H9 (cell line): Measurements from ENCODE around the gene SCYL3. TPM values are rescaled to one million over a fixed set of nuclear protein-coding genes. Genes with fewer than 3 reads are reported as not detected.

Source experiments
- DNase-seq: peaks from one replicate; pipeline ENCODE4 v3.0.0-alpha.2; 2017
- H2AFZ ChIP-seq: one replicate; pipeline ENCODE4 v1.6.1; 2013; ENCODE audit warnings: mild to moderate bottlenecking, low read length, control low read depth, moderate library complexity
- H2AK5ac ChIP-seq: 2 replicates; pipeline ENCODE4 v1.6.1; 2013; ENCODE audit warnings: low read length, control low read depth, mixed read lengths; ENCODE audit not compliant: insufficient read length
- H2BK120ac ChIP-seq: one replicate; pipeline ENCODE4 v1.6.1; 2013; ENCODE audit warnings: low read depth, mild to moderate bottlenecking, low read length, control low read depth, inconsistent platforms; ENCODE audit not compliant: poor library complexity, severe bottlenecking
- H2BK12ac ChIP-seq: 2 replicates; pipeline ENCODE4 v1.6.1; 2013; ENCODE audit warnings: low read length, control low read depth, mixed read lengths, low read depth; ENCODE audit not compliant: insufficient read length
- H2BK15ac ChIP-seq: 2 replicates; pipeline ENCODE4 v1.6.1; 2013; ENCODE audit warnings: low read depth, low read length, control low read depth
- H2BK20ac ChIP-seq: one replicate; pipeline ENCODE4 v1.6.1; 2013; ENCODE audit warnings: low read depth, mild to moderate bottlenecking, low read length, control low read depth, inconsistent platforms; ENCODE audit not compliant: poor library complexity, severe bottlenecking
- H2BK5ac ChIP-seq: 2 replicates; pipeline ENCODE4 v1.6.1; 2013; ENCODE audit warnings: low read length, control low read depth, mixed read lengths; ENCODE audit not compliant: insufficient read length
- H3K14ac ChIP-seq: 2 replicates; pipeline ENCODE4 v1.6.1; 2013; ENCODE audit warnings: low read length, control low read depth; ENCODE audit not compliant: insufficient read depth
- H3K18ac ChIP-seq: 2 replicates; pipeline ENCODE4 v1.6.1; 2013; ENCODE audit warnings: low read depth, mild to moderate bottlenecking, mixed read lengths, low read length, control low read depth; ENCODE audit not compliant: insufficient read length
- H3K23ac ChIP-seq: 2 replicates; pipeline ENCODE4 v1.6.1; 2013; ENCODE audit warnings: low read length, control low read depth, mixed read lengths, low read depth; ENCODE audit not compliant: insufficient read length
- H3K23me2 ChIP-seq: 2 replicates; pipeline ENCODE4 v1.6.1; 2013; ENCODE audit warnings: low read depth, mild to moderate bottlenecking, mixed read lengths, low read length, control low read depth; ENCODE audit not compliant: insufficient read length, poor library complexity, severe bottlenecking
- H3K27ac ChIP-seq: 2 replicates; pipeline ENCODE4 v1.5.1; 2013; ENCODE audit warnings: low read length, control low read depth, mixed read lengths, low read depth; ENCODE audit not compliant: insufficient read length
- H3K27me3 ChIP-seq: 2 replicates; pipeline ENCODE4 v1.6.1; 2013; ENCODE audit warnings: low read length, control low read depth, inconsistent platforms; ENCODE audit not compliant: insufficient read depth
- H3K4ac ChIP-seq: 2 replicates; pipeline ENCODE4 v1.6.1; 2013; ENCODE audit warnings: low read depth, mild to moderate bottlenecking, control low read depth, inconsistent platforms, low read length, moderate library complexity
- H3K4me1 ChIP-seq: 2 replicates; pipeline ENCODE4 v1.6.1; 2013; ENCODE audit warnings: low read length, control low read depth, inconsistent platforms; ENCODE audit not compliant: insufficient read depth
- H3K4me2 ChIP-seq: 2 replicates; pipeline ENCODE4 v1.6.1; 2013; ENCODE audit warnings: low read length, control low read depth, mixed read lengths; ENCODE audit not compliant: insufficient read length, insufficient read depth
- H3K56ac ChIP-seq: 2 replicates; pipeline ENCODE4 v1.6.1; 2013; ENCODE audit warnings: low read depth, mild to moderate bottlenecking, mixed read lengths, low read length, control low read depth; ENCODE audit not compliant: insufficient read length
- H3K79me1 ChIP-seq: 2 replicates; pipeline ENCODE4 v1.6.1; 2013; ENCODE audit warnings: low read depth, mild to moderate bottlenecking, moderate library complexity, low read length, control low read depth, inconsistent platforms; ENCODE audit not compliant: insufficient read depth, poor library complexity, severe bottlenecking
- H3K79me2 ChIP-seq: 2 replicates; pipeline ENCODE4 v1.6.1; 2013; ENCODE audit warnings: low read length, control low read depth, inconsistent platforms; ENCODE audit not compliant: insufficient read depth
- H3K9ac ChIP-seq: 2 replicates; pipeline ENCODE4 v1.6.1; 2013; ENCODE audit warnings: low read length, control low read depth, mixed read lengths; ENCODE audit not compliant: insufficient read length; ENCODE audit errors: extremely low read depth
- H3K9me3 ChIP-seq: one replicate; pipeline ENCODE4 v1.6.1; 2013; ENCODE audit warnings: low read depth, low read length, inconsistent platforms; ENCODE audit not compliant: control insufficient read depth
- H3T11ph ChIP-seq: one replicate; pipeline ENCODE4 v1.6.1; 2013; ENCODE audit warnings: mild to moderate bottlenecking, low read length, control low read depth, inconsistent platforms
- H4K20me1 ChIP-seq: one replicate; pipeline ENCODE4 v1.6.1; 2013; ENCODE audit not compliant: control insufficient read depth, insufficient read length, insufficient read depth
- H4K5ac ChIP-seq: 2 replicates; pipeline ENCODE4 v1.6.1; 2013; ENCODE audit warnings: low read depth, mild to moderate bottlenecking, mixed read lengths, low read length, control low read depth; ENCODE audit not compliant: insufficient read length
- H4K8ac ChIP-seq: replicated peaks from 2 replicates; pipeline ENCODE4 v1.6.1; 2013; ENCODE audit warnings: low read length, control low read depth, mixed read lengths, low read depth; ENCODE audit not compliant: insufficient read length
- H4K91ac ChIP-seq: 2 replicates; pipeline ENCODE4 v1.6.1; 2013; ENCODE audit warnings: low read depth, mild to moderate bottlenecking, moderate library complexity, mixed read lengths, low read length, control low read depth; ENCODE audit not compliant: insufficient read length
- H3K27ac Mint-ChIP-seq, 3 experiments: 2 replicates in 2 of 3; 3 replicates in 1 of 3; pipeline ENCODE4 v1.8.0; 2020 to 2021; ENCODE audit warnings: mixed read lengths in 3 of 3, mild to moderate bottlenecking in 1 of 3, moderate library complexity in 1 of 3
- H3K27me3 Mint-ChIP-seq: 2 replicates; pipeline ENCODE4 v1.8.0; 2021; ENCODE audit warnings: low read depth, mild to moderate bottlenecking, moderate library complexity, mixed read lengths
- H3K36me3 Mint-ChIP-seq, 3 experiments: 2 replicates in 2 of 3; 3 replicates in 1 of 3; pipeline ENCODE4 v1.8.0; 2020 to 2021; ENCODE audit warnings: low read depth in 3 of 3, mixed read lengths in 3 of 3; ENCODE audit not compliant: insufficient read depth in 1 of 3
- H3K4me1 Mint-ChIP-seq, 2 experiments: 2 replicates each; pipeline ENCODE4 v1.8.0; 2020; ENCODE audit warnings: mixed read lengths in 2 of 2
- H3K4me3 Mint-ChIP-seq, 2 experiments: 2 replicates in 1 of 2; 3 replicates in 1 of 2; pipeline ENCODE4 v1.8.0; 2020 to 2021; ENCODE audit warnings: mild to moderate bottlenecking in 2 of 2, mixed read lengths in 2 of 2, moderate library complexity in 1 of 2
- H3K9me3 Mint-ChIP-seq, 2 experiments: 2 replicates in 1 of 2; 3 replicates in 1 of 2; pipeline ENCODE4 v1.8.0; 2020; ENCODE audit warnings: mild to moderate bottlenecking in 2 of 2, mixed read lengths in 2 of 2, moderate library complexity in 1 of 2
- WGBS: extraction: QIAGEN DNeasy Blood & Tissue Kit; methylation state at CpG from one replicate; pipeline ENCODE4 v1.1.7; 2013; ENCODE audit warnings: missing lambda C conversion rate, low lambda C conversion rate, mixed read lengths; ENCODE audit not compliant: insufficient read length; ENCODE audit errors: extremely low coverage; 5-methylcytosine and 5-hydroxymethylcytosine counted together
- total RNA-seq: library from RNA; stranded (reverse); gene quantifications from 2 replicates; pipeline ENCODE4 v1.2.1, GENCODE V29; 2021
- TF ChIP-seq, protein P1 (sequence below): fragments of 200-600 bp; sonication (generic); conservative IDR thresholded peaks from 3 replicates; pipeline ENCODE4 v1.8.0; 2021; ENCODE audit warnings: antibody characterized with exemption, mild to moderate bottlenecking

SCYL3 gene
- total RNA-seq, 1 experiment from 2014 or later: 3.9 TPM

DNA sequence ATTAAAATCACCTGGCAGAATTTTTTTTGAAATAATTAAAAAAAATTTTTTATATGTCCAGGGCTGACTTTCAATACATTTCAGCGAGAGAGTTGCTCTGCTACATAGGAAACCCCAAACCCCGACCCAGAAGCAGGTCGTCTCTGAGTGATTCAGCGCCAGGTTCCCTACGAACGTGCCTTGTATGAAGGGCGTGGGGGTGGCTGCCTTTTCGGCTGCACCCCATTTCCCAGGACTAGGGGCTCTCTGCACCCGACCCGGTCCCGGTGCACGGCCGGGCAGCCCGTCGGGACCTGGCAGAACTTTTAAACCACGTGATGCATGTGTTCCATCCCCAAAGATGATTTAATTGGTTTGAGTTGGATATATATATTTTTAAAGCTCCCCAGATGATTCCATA, 15.8 kb upstream of the SCYL3 start:
- 0 out of 7 replicates have a peak overlapping the region, but pooled peaks of 1 of the 3 experiments have one; percentile 14 for H3K27ac Mint-ChIP-seq
- H3T11ph ChIP-seq: no peak overlapping the region
- H3K23ac ChIP-seq: no peak overlapping the region
- H4K20me1 ChIP-seq: no peaks in the 10 kb centered on the region
- no peaks in the 10 kb centered on the region for H3K79me1 ChIP-seq
- WGBS: no CpG with 5 or more reads among the region's 16 CpGs
- H2BK120ac ChIP-seq: no peak overlapping the region
- H3K23me2 ChIP-seq: no peaks in the 10 kb centered on the region
- no peak overlapping the region for H2BK20ac ChIP-seq
- H3K4me1 Mint-ChIP-seq: no peaks in the 10 kb centered on the region
- H3K27me3 Mint-ChIP-seq: peaks cover 1% of the 10 kb centered on the region; the same call in 1 of the 2 replicates
- H3K9ac ChIP-seq: no peak overlapping the region
- no peak overlapping the region for H4K8ac ChIP-seq
- no peaks in the 10 kb centered on the region for H3K4me1 ChIP-seq
- H3K4me2 ChIP-seq: no peak overlapping the region
- no peak overlapping the region for H3K4me3 Mint-ChIP-seq
- H4K5ac ChIP-seq: no peak overlapping the region
- DNase-seq: no peak
- H3K27me3 ChIP-seq: no peaks in the 10 kb centered on the region
- H3K27ac ChIP-seq: no peak overlapping the region
- H3K14ac ChIP-seq: no peak overlapping the region
- no peak overlapping the region for H3K4ac ChIP-seq
- no peak overlapping the region for H4K91ac ChIP-seq
- TF ChIP-seq, protein P1, sequence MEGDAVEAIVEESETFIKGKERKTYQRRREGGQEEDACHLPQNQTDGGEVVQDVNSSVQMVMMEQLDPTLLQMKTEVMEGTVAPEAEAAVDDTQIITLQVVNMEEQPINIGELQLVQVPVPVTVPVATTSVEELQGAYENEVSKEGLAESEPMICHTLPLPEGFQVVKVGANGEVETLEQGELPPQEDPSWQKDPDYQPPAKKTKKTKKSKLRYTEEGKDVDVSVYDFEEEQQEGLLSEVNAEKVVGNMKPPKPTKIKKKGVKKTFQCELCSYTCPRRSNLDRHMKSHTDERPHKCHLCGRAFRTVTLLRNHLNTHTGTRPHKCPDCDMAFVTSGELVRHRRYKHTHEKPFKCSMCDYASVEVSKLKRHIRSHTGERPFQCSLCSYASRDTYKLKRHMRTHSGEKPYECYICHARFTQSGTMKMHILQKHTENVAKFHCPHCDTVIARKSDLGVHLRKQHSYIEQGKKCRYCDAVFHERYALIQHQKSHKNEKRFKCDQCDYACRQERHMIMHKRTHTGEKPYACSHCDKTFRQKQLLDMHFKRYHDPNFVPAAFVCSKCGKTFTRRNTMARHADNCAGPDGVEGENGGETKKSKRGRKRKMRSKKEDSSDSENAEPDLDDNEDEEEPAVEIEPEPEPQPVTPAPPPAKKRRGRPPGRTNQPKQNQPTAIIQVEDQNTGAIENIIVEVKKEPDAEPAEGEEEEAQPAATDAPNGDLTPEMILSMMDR: no peak
- no peaks in the 10 kb centered on the region for H3K36me3 Mint-ChIP-seq
- H2AFZ ChIP-seq: no peak overlapping the region
- H3K9me3 Mint-ChIP-seq: peaks cover 0 to 2% of the 10 kb centered on the region in 2 experiments; a peak in 2 of 5 replicates
- no peak overlapping the region for H3K56ac ChIP-seq
- no peaks in the 10 kb centered on the region for H3K79me2 ChIP-seq
- H3K9me3 ChIP-seq: no peaks in the 10 kb centered on the region
- H3K18ac ChIP-seq: no peak overlapping the region
- no peak overlapping the region for H2BK12ac ChIP-seq
- H2BK5ac ChIP-seq: no peak overlapping the region
- H2AK5ac ChIP-seq: no peak overlapping the region
- H2BK15ac ChIP-seq: no peak overlapping the region
